ENCODE data around the gene SLC6A1.
A peak's percentile ranks its signal among the peaks of the same experiment; 100 is the strongest.

- TF ChIP-seq, protein P1, sequence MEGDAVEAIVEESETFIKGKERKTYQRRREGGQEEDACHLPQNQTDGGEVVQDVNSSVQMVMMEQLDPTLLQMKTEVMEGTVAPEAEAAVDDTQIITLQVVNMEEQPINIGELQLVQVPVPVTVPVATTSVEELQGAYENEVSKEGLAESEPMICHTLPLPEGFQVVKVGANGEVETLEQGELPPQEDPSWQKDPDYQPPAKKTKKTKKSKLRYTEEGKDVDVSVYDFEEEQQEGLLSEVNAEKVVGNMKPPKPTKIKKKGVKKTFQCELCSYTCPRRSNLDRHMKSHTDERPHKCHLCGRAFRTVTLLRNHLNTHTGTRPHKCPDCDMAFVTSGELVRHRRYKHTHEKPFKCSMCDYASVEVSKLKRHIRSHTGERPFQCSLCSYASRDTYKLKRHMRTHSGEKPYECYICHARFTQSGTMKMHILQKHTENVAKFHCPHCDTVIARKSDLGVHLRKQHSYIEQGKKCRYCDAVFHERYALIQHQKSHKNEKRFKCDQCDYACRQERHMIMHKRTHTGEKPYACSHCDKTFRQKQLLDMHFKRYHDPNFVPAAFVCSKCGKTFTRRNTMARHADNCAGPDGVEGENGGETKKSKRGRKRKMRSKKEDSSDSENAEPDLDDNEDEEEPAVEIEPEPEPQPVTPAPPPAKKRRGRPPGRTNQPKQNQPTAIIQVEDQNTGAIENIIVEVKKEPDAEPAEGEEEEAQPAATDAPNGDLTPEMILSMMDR (IDR thresholded peaks at IDR 0.05), result peak; percentile 64 to 78 (median 69)
- no peak for TF ChIP-seq POLR2A (IDR thresholded peaks at IDR 0.05)
Measured at GRCh38 chr3:10983219-10983916, 9.2 kb upstream of the SLC6A1 start.

Measured in heart left ventricle (tissue), 13 donors.